ENCODE results near the gene PTPRF. TPM values are rescaled to one million over a fixed set of nuclear protein-coding genes. Genes with fewer than 3 reads are reported as not detected.
"Not testable (repeated sequence)": the region's sequence is repeated elsewhere in the genome, so short reads cannot be mapped to it uniquely, and the experiment has no call there.

The PTPRF gene
- total RNA-seq, 1 experiment from 2014 or later = 21.4 TPM

DNA sequence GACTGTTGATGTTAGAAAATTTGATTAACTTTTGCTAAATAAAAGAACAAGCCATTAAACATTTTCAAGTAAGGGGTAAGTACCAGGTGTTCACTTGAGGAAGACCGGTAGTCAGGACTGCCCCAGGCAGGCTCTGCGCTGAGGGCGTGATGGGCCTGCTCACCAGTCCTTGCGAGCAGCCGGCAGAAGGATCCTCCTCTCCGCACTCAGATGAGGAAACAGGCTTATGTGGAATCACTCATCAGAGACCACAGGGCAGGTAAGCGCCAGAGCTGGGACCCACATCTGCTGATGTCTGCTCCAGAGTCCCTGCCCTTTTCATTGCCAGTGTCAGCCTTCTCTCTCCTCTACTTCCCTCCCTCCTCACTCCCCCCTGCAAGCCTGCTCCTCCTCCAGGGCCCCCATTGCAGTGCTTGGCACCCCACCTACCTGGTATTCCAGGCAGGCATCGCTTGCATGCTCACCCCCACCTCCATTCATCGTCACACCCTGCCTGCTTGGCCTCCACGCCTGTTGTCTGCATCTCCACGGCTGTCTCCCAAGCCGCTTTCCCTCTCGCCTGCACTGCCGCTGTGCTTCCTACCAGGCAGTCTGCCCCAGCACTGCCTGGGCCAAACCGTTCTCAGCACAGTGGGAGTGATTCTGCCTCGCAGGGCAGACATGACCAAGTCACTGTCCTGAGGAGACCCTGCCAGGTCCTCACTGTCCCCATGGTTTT, 94.5 kb downstream of the PTPRF start:
- DNase-seq (ENCODE audit: low read depth) = no peak

GRCh38 chr1:43632135-43632670, 101.5 kb downstream of the PTPRF start:
- DNase-seq (ENCODE audit: low read depth) = no peak

- no peak for DNase-seq (ENCODE audit: low read depth)
Measured at GRCh38 chr1:43634721-43635120, 104.0 kb downstream of the PTPRF start.

DNA sequence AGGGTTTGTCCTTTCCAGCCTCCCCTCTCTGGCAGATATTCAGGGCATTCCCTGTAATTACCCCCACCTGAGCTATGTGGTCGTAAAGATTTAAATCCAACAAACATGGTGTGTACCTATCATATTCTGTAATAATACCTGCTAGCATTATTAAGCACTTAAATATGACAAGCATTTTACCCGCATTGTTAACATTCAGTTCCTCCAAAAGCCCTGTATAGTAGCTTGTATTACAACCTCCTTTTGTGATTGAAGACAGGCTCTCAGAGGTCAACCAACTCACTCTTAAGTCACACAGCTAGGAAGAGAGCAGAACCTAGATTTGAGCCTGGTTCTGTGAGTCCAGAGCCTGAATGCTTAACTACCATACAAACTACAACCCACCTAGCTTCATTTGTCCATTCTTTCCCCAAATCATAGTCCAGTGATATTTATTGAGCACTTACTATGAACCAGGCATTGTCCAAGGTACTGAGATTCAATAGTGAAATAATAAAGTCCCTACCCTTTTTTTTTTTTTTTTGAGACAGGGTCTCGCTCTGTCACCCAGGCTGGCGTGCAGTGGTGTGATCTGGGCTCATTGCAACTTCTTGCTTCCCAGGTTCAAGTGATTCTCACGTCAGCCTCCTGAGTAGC, 105.4 kb downstream of the PTPRF start:
- no peak for DNase-seq (ENCODE audit: low read depth)

DNA sequence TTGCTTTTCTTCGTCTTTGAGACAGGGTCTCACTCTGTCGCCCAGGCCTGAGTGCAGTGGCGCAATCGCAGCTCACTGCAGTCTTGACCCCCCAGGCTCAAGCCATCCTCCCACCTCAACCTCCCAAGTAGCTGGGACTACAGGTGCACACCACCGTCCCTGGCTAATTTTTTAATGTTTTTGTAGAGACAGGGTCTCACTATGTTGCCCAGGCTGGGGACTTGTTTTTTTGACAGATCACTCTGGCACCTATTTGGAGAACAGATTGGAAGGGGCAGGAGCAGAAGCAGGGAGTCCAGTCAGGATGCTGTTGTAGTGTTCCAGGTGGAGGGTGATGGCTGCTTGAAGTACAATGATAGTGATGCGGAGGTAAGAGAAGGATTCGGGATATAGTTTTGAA, 106.6 kb downstream of the PTPRF start:
- no peak for DNase-seq (ENCODE audit: low read depth)

- DNase-seq (ENCODE audit: low read depth) = not testable (repeated sequence)
Measured at GRCh38 chr1:43638381-43638780, 107.7 kb downstream of the PTPRF start.

DNA sequence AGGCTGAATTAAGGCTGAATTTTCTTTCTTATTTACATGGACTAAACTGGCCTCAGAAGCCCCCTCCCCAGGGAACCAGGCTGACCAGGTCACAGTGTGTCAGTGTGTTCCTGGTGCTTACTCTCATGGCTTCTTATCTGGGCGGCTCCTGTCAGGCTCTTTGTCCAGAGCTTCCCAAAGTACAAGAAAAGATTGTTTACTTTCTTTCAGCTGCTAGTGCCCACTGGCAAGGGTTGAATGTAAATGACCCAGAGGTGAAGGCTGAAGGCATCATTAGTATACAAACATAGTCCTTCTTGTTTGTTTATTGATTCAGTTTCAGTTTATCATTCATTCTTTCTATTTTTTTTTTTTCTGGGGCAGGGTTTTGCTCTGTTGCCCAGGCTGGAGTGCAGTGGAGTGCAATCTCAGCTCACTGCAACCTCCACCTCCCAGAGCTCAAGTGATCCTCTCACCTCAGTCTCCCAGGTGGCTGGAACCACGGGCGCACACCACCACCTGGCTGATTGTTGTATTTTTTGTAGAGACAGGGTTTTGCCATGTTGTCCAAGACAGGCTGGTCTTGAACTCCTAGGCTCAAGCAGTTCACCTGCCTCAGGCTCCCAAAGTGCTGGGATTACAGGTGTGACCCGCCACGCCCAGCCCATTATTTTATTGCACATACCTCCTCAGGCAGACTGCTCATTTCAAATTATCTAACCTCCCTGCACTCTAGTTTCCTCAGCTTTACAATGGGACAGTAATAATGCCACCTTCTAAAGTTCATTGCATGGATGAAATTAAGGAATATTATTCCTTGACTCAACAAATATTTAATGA, 109.5 kb downstream of the PTPRF start:
- DNase-seq (ENCODE audit: low read depth) = no peak

- DNase-seq (ENCODE audit: low read depth) = no peak
Measured at GRCh38 chr1:43644558-43644957, 113.9 kb downstream of the PTPRF start.

DNA sequence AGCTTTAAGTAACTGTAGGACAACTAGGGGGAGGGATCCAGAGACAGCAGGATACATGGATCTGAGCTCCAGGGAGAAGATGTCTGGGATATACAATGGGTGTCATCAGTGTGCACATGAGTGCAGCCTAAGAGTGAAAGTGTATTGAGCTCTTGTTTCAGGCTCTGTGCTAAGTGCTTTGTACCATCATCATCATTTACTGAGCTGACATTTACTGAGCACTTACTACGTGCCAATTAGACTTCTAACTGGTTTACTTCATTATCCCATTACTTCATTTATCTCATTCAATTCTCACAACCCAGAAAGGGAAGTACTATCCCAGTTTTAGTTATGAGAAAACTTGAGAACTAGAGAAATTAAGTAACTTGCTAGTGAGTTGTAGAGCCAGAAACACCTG, 114.8 kb downstream of the PTPRF start:
- no peak for DNase-seq (ENCODE audit: low read depth)

GRCh38 chr1:43647331-43647730, 116.6 kb downstream of the PTPRF start:
- DNase-seq (ENCODE audit: low read depth) = not testable (repeated sequence)

DNA sequence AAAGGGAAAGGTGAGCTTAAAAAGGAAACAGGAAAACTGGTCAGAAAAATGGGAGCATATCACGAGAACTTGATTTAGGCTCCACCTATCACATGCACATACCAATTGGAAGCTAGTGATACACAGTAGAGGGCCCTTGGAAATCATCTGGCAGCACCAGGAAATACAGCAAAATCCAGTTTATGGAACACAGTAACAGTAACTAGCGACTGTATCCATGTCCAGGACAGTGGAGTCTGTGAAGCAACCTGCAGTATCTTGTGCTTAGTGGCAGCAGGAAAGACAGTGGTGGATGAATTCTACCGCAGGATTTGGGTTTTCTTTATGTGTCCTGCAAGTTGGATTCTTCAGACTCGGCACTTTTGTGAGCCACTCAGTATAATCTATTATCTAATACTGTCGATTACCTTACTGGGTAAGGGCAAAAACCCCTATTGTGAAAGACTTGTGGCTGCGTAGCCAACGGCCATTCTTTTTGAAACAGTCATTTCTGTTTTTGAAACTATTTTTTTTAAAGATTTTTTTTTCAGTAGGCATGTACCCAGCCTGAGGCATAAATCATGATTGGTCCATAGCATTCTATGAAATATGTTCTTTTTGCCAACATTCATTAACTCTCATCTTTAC, 117.7 kb downstream of the PTPRF start:
- no peak for DNase-seq (ENCODE audit: low read depth)

GRCh38 chr1:43648876-43649477, 118.3 kb downstream of the PTPRF start:
- no peak for DNase-seq (ENCODE audit: low read depth)

DNA sequence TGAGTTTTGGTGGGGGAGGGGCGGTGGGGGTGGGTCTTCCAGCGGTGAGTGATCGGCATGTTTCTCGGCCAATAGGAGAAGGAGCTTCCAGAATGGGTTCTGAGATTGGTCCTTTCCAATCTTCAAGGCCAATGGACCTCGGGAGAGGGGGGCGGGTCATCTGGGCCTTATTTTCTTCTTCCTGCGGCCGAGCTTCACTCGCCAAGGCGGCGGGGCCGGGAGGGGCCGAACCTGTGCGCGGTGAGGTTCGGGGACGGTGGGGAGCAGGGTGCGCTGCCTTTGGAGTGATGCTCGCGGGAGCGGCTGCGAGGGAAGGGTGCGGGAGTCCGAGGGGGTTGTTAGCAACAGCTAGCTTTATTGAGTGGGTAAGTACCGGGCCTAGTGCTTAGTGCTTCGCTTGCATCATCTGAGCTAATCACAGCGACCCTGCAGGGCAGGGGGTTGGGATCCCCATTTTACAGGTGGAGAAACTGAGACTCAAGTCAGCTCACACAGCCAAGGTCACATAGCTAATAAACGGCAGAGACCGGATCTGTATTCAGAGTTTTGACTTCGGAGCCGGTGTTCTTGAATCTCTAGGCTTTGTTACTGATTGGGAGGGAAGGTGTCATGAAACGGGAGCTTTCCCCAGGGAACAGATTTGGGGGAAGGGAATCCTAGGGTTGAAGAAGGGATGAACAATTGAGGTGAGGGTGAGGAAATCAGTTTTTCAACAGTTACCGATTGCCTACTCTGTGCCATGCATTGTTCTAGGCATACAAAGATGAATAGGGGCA, 119.8 kb downstream of the PTPRF start:
- DNase-seq (ENCODE audit: low read depth) = peak; percentile 96

DNA sequence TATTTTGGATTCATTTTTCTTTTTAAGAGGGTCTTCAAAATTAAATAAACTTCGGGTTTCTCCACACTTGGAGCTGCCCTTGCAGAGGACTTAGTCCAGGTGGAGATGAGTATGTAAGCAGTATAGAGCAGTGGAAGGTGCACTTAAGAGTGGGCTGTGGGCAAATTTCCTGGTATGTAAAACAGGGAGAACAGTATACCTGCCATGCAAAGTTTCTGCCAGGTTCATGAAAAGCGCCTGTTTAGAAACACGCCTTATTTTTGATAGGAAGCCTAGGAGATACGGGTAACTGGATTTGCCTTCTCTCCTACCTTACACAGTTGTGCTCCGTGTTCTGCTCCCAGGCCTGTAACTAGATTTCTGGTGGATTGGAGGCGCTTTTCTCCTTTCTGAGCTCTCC, 120.5 kb downstream of the PTPRF start:
- no peak for DNase-seq (ENCODE audit: low read depth)

- DNase-seq (ENCODE audit: low read depth) = no peak
Measured at GRCh38 chr1:43651902-43652301, 121.2 kb downstream of the PTPRF start.

- DNase-seq (ENCODE audit: low read depth) = no peak
Measured at GRCh38 chr1:43653339-43653738, 122.7 kb downstream of the PTPRF start.

DNA sequence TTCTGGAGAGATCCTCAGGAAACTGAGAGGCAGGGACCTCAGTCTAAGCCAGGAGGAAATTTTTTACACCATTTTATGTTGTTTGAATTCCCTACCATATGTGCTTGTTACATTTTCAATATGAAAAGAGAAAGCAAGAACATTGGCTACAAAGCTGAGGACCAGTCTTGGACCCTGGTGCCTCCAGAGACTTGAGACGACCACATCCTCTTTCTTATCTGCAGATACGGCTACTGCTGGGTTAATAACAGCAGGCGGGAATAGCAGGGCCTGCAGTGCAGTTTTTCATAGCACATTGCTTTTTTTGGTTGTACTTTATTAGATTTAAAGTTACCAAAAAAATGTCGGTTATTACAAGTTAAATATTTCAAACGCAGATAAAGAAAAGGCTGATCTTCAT, 123.2 kb downstream of the PTPRF start:
- DNase-seq (ENCODE audit: low read depth) = no peak

DNA sequence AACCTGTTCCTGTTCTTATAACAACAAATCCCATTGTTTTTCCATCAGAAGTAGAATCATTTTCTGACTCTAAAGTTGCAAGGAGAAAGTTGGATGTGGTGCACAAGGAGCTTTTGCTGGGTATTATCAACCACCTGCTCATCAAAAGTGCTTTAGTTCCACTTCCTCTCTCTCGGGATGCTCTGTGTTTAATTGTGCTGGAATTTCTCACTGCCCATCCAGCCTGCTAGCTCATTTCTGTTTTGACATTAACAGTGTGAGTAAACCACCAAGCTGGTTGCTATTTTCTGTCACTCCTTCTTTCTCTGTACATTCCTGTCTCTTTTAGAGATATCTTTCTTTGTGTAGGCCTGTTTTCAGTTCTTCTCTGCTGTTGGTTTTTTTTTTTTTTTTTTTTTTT, 125.3 kb downstream of the PTPRF start:
- no peak for DNase-seq (ENCODE audit: low read depth)

GRCh38 chr1:43659212-43660166, 128.8 kb downstream of the PTPRF start:
- DNase-seq (ENCODE audit: low read depth) = no peak

DNA sequence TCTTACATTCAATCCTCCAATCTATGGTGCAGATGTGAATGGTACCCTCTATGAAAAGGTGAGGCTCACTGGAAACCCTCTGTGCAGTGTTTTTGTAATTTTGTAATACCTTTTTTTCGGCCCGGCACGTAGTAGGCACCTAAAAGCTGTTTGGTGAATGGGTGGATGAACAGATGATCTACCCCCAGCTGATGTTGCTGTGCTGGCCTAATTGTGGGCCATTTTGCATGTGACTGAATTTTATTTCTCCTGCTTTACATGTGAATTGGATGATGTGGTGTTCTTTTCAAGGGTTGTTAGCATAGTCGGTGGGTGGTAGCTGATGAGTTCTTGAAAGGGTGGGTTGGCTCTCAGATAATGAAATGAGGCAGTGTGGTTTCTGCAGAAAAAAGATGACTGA, 129.7 kb downstream of the PTPRF start:
- DNase-seq (ENCODE audit: low read depth) = no peak
